H1 (cell line): ENCODE results near the gene HDAC8. TPM values are rescaled to one million over a fixed set of nuclear protein-coding genes. Genes with fewer than 3 reads are reported as not detected.

ENCODE experiments used
- CTCF ChIA-PET: fragments of 300-600 bp; sonication (Branson Sonifier 250); formaldehyde crosslinking; loops from one replicate; lab custom pipeline; 2021; ENCODE audit not compliant: partially characterized antibody; lab: Charles Lee
- POLR2A ChIA-PET: fragments of 300-600 bp; sonication (Branson Sonifier 250); formaldehyde crosslinking; loops from one replicate; lab custom pipeline; 2021; ENCODE audit warnings: inconsistent platforms; ENCODE audit not compliant: partially characterized antibody; lab: Charles Lee
- DNase-seq, 2 experiments: peaks; one replicate each; pipeline versions ENCODE4 v3.0.0 to v3.0.0-alpha.2; 2010 to 2022; ENCODE audit warnings: low spot score in 2 of 2, low read depth in 1 of 2, mixed read lengths in 1 of 2
- FAIRE-seq: peaks from 2 replicates; lab custom pipeline; 2011; peaks lifted over from hg19 to GRCh38; lab: Jason Lieb, UNC
- H2AFZ ChIP-seq: 2 replicates; pipeline ENCODE4 v1.8.1; 2012; ENCODE audit warnings: low read length, inconsistent platforms
- H2AK5ac ChIP-seq: 2 replicates; pipeline ENCODE4 v1.6.1; 2013; ENCODE audit warnings: low read depth, low read length
- H2BK120ac ChIP-seq: replicated peaks from 2 replicates; pipeline ENCODE3; 2013; ENCODE audit warnings: low read depth, low read length, inconsistent platforms
- H2BK12ac ChIP-seq: 2 replicates; pipeline ENCODE4 v1.6.1; 2013; ENCODE audit warnings: low read depth, low read length
- H2BK15ac ChIP-seq: 2 replicates; pipeline ENCODE4 v1.6.1; 2013; ENCODE audit warnings: low read length
- H2BK20ac ChIP-seq: 2 replicates; pipeline ENCODE4 v1.6.1; 2013; ENCODE audit warnings: low read length
- H2BK5ac ChIP-seq: 2 replicates; pipeline ENCODE4 v1.6.1; 2013; ENCODE audit warnings: low read depth, low read length
- H3K14ac ChIP-seq: 2 replicates; pipeline ENCODE4 v1.6.1; 2013; ENCODE audit warnings: inconsistent platforms; ENCODE audit not compliant: insufficient read length
- H3K18ac ChIP-seq: 2 replicates; pipeline ENCODE4 v1.6.1; 2013; ENCODE audit warnings: low read length; ENCODE audit errors: extremely low read depth
- H3K23ac ChIP-seq: 2 replicates; pipeline ENCODE4 v1.6.1; 2013; ENCODE audit warnings: inconsistent platforms; ENCODE audit not compliant: insufficient read length
- H3K23me2 ChIP-seq: 2 replicates; pipeline ENCODE4 v1.6.1; 2013; ENCODE audit warnings: low read depth, low read length
- H3K27ac ChIP-seq: 2 replicates; pipeline ENCODE4 v1.6.1; 2011; ENCODE audit warnings: low read depth, low read length, inconsistent platforms
- H3K27me3 ChIP-seq, 4 experiments: replicated peaks in 1 of 4; 1 replicate in 1 of 4; 2 replicates in 3 of 4; pipeline versions ENCODE4 v1.6.1 to v1.8.1; 2011 to 2013; ENCODE audit warnings: low read length in 3 of 4, mild to moderate bottlenecking in 3 of 4, inconsistent platforms in 2 of 4, mixed read lengths in 2 of 4, moderate library complexity in 1 of 4; ENCODE audit not compliant: control insufficient read depth in 3 of 4, insufficient read depth in 3 of 4; ENCODE audit errors: extremely low read depth in 1 of 4
- H3K36me3 ChIP-seq, 4 experiments: 2 replicates each; pipeline versions ENCODE4 v1.6.1 to v1.8.1; 2011 to 2013; ENCODE audit warnings: mild to moderate bottlenecking in 4 of 4, low read length in 3 of 4, moderate library complexity in 2 of 4, control low read depth in 1 of 4, inconsistent platforms in 1 of 4; ENCODE audit not compliant: insufficient read depth in 4 of 4, control insufficient read depth in 2 of 4
- H3K4ac ChIP-seq: replicated peaks from 2 replicates; pipeline ENCODE3; 2013; ENCODE audit warnings: low read length, low read depth, mixed read lengths, inconsistent platforms; ENCODE audit not compliant: insufficient read length
- H3K4me1 ChIP-seq, 4 experiments: replicated peaks in 1 of 4; 1 replicate in 1 of 4; 2 replicates in 3 of 4; pipeline versions ENCODE4 v1.6.1 to v1.8.1; 2011 to 2013; ENCODE audit warnings: low read length in 3 of 4, inconsistent platforms in 2 of 4, mixed read lengths in 1 of 4; ENCODE audit not compliant: insufficient read depth in 4 of 4, control insufficient read depth in 3 of 4
- H3K4me2 ChIP-seq, 2 experiments: 2 replicates each; pipeline versions ENCODE4 v1.6.1 to v1.8.1; 2011 to 2013; ENCODE audit warnings: low read depth in 2 of 2, low read length in 2 of 2, control low read depth in 1 of 2, inconsistent platforms in 1 of 2, mild to moderate bottlenecking in 1 of 2; ENCODE audit not compliant: insufficient read depth in 1 of 2
- H3K4me3 ChIP-seq, 4 experiments: fragments of 200-600, 300-600 bp in 1 of 4; sonication (generic), shearing (Covaris generic), sonication (Bioruptor Twin) in 1 of 4; 2 replicates each; pipeline versions ENCODE4 v1.5.1 to v1.8.1; 2011 to 2016; ENCODE audit warnings: low read length in 4 of 4, low read depth in 3 of 4, control low read depth in 2 of 4, inconsistent platforms in 2 of 4, mild to moderate bottlenecking in 2 of 4, mixed read lengths in 1 of 4, moderate library complexity in 1 of 4; ENCODE audit not compliant: insufficient read depth in 2 of 4; ENCODE audit errors: extremely low read depth in 1 of 4
- H3K56ac ChIP-seq: replicated peaks from 2 replicates; pipeline ENCODE3; 2013; ENCODE audit warnings: low read depth, mild to moderate bottlenecking, mixed read lengths, low read length, inconsistent platforms; ENCODE audit not compliant: insufficient read length
- H3K79me1 ChIP-seq: 2 replicates; pipeline ENCODE4 v1.6.1; 2013; ENCODE audit warnings: low read depth, low read length, control low read depth
- H3K79me2 ChIP-seq, 2 experiments: 2 replicates each; pipeline versions ENCODE4 v1.6.1 to v1.8.1; 2012 to 2013; ENCODE audit warnings: low read length in 2 of 2, mild to moderate bottlenecking in 2 of 2, inconsistent platforms in 1 of 2; ENCODE audit not compliant: insufficient read depth in 2 of 2, control insufficient read depth in 1 of 2
- H3K9ac ChIP-seq, 4 experiments: replicated peaks in 1 of 4; 1 replicate in 1 of 4; 2 replicates in 3 of 4; pipeline versions ENCODE4 v1.6.1 to v1.8.1; 2011 to 2013; ENCODE audit warnings: low read depth in 3 of 4, low read length in 3 of 4, control low read depth in 2 of 4, mild to moderate bottlenecking in 2 of 4, moderate library complexity in 2 of 4, inconsistent platforms in 1 of 4; ENCODE audit errors: extremely low read depth in 1 of 4
- H3K9me3 ChIP-seq, 2 experiments: 2 replicates each; pipeline versions ENCODE4 v1.6.1 to v1.8.1; 2012 to 2013; ENCODE audit warnings: mild to moderate bottlenecking in 2 of 2, moderate library complexity in 2 of 2, control low read depth in 1 of 2, inconsistent platforms in 1 of 2, low read depth in 1 of 2, low read length in 1 of 2, mixed read lengths in 1 of 2; ENCODE audit not compliant: insufficient read depth in 2 of 2
- H4K20me1 ChIP-seq, 2 experiments: replicated peaks in 1 of 2; 2 replicates each; pipeline versions ENCODE3 to v1.8.1; 2011 to 2013; ENCODE audit warnings: inconsistent platforms in 2 of 2, low read length in 2 of 2, mild to moderate bottlenecking in 1 of 2; ENCODE audit not compliant: insufficient read depth in 2 of 2, control insufficient read depth in 1 of 2
- H4K5ac ChIP-seq: 2 replicates; pipeline ENCODE4 v1.6.1; 2013; ENCODE audit warnings: low read length, low read depth, mixed read lengths, inconsistent platforms; ENCODE audit not compliant: insufficient read length
- H4K8ac ChIP-seq: 2 replicates; pipeline ENCODE4 v1.8.0; 2013; ENCODE audit warnings: mild to moderate bottlenecking, moderate library complexity, low read length, inconsistent platforms; ENCODE audit not compliant: insufficient read depth; ENCODE audit errors: extremely low read depth
- H4K91ac ChIP-seq: replicated peaks from 2 replicates; pipeline ENCODE3; 2013; ENCODE audit warnings: low read length, mixed read lengths, inconsistent platforms; ENCODE audit not compliant: insufficient read length
- BRCA1 ChIP-seq: IDR thresholded peaks from 2 replicates; pipeline ENCODE4 v1.6.1; 2012; ENCODE audit warnings: low read depth, low read length, improper control_type of control experiment
- CBX5 ChIP-seq: fragments of 300-800, 300-1000 bp; sonication (generic); IDR thresholded peaks from 2 replicates; pipeline ENCODE4 v1.7.1; 2016; ENCODE audit warnings: antibody characterized with exemption, low read length, low read depth
- CEBPB ChIP-seq: IDR thresholded peaks from 2 replicates; pipeline ENCODE4 v1.6.1; 2012; ENCODE audit warnings: low read depth, low read length
- CREB1 ChIP-seq: IDR thresholded peaks from 2 replicates; pipeline ENCODE4 v1.6.1; 2012; ENCODE audit warnings: inconsistent platforms
- MAX ChIP-seq: IDR thresholded peaks from 2 replicates; pipeline ENCODE4 v1.6.1; 2012; ENCODE audit warnings: inconsistent platforms
- POU5F1 ChIP-seq: IDR thresholded peaks from 2 replicates; pipeline ENCODE4 v1.6.1; 2011; ENCODE audit warnings: low read depth, mild to moderate bottlenecking, low read length, moderate library complexity
- RFX5 ChIP-seq: IDR thresholded peaks from 2 replicates; pipeline ENCODE4 v1.6.1; 2011; ENCODE audit warnings: low read depth, low read length, improper control_type of control experiment, borderline replicate concordance
- RNF2 ChIP-seq: fragments of 200-900, 300-1000 bp; sonication (generic); IDR thresholded peaks from 2 replicates; pipeline ENCODE4 v1.7.1; 2016; ENCODE audit warnings: borderline replicate concordance, low read depth, mild to moderate bottlenecking, antibody characterized with exemption, low read length; ENCODE audit not compliant: poor library complexity, severe bottlenecking; ENCODE audit errors: missing control alignments
- SIN3A ChIP-seq, 2 experiments: IDR thresholded peaks in 1 of 2; conservative IDR thresholded peaks in 1 of 2; 2 replicates each; pipeline ENCODE4 v1.6.1; 2011 to 2012; ENCODE audit warnings: low read length in 2 of 2, improper control_type of control experiment in 1 of 2, low read depth in 1 of 2, mild to moderate bottlenecking in 1 of 2
- SP4 ChIP-seq: IDR thresholded peaks from 2 replicates; pipeline ENCODE4 v1.6.1; 2012; ENCODE audit warnings: low read length, inconsistent platforms
- SRF ChIP-seq: IDR thresholded peaks from 2 replicates; pipeline ENCODE4 v1.6.1; 2011; ENCODE audit warnings: mild to moderate bottlenecking, low read depth, low read length, moderate library complexity
- TAF1 ChIP-seq: IDR thresholded peaks from 2 replicates; pipeline ENCODE4 v1.6.1; 2011; ENCODE audit warnings: mild to moderate bottlenecking, low read depth, low read length
- USF2 ChIP-seq: IDR thresholded peaks from 2 replicates; pipeline ENCODE4 v1.6.1; 2011; ENCODE audit warnings: low read length, improper control_type of control experiment
- WGBS, 2 experiments: shearing (Covaris generic) in 1 of 2; methylation state at CpG; one replicate each; pipeline versions ENCODE4 v1.1.6 to v1.1.7; 2013 to 2015; ENCODE audit warnings: low lambda C conversion rate in 2 of 2, mixed read lengths in 2 of 2, inconsistent platforms in 1 of 2, low coverage in 1 of 2, missing lambda C conversion rate in 1 of 2; ENCODE audit not compliant: insufficient replicate concordance in 2 of 2, insufficient coverage in 1 of 2, insufficient read length in 1 of 2; ENCODE audit errors: extremely low coverage in 1 of 2, missing lambda C conversion rate in 1 of 2; 5-methylcytosine and 5-hydroxymethylcytosine counted together
- polyA plus RNA-seq, 7 experiments: library from polyadenylated mRNA; depleted of rRNA in 3 of 7; stranded (reverse) in 5 of 7; unstranded in 2 of 7; fragments of >200 nt in 5 of 7; fragments of 200-250 nt in 2 of 7; gene quantifications; 1 replicate in 5 of 7; 2 replicates in 1 of 7; 4 replicates in 1 of 7; pipeline versions ENCODE4 v1.2.1 to v1.2.3, GENCODE V29; 2011 to 2013; ENCODE audit warnings: missing spikeins in 2 of 7, mixed read lengths in 2 of 7
- total RNA-seq: library from RNA; stranded (reverse); fragmentation: NEBNext Ultra II Directional; extraction: Animal tissue kit (Norgen Biotek cat#: 25700); gene quantifications from 2 replicates; pipeline ENCODE4 v1.2.1, GENCODE V29; 2021

HDAC8 gene
- total and polyA plus RNA-seq, 2 of the 8 experiments (the other 6 are each of a cell fraction or from before 2014, with no cell fraction given): 9.7 to 20.3 TPM

GRCh38 chrX:72492499-72492898, 80.1 kb downstream of the HDAC8 start:
- H4K8ac ChIP-seq: no peak overlapping the region
- no peak overlapping the region for H3K4me3 ChIP-seq
- no peak overlapping the region for H2AFZ ChIP-seq
- H3K14ac ChIP-seq: no peak overlapping the region
- H4K5ac ChIP-seq: no peak overlapping the region
- WGBS, 2 experiments: 95% methylated on average over 1 of the region's 1 CpG; no CpG with 5 or more reads in 1 of the 2 experiments
- no peak overlapping the region for H2BK15ac ChIP-seq
- no peak overlapping the region for H2AK5ac ChIP-seq
- no peaks in the 10 kb centered on the region for H3K9me3 ChIP-seq
- no peak overlapping the region for H3K4me2 ChIP-seq
- no peak overlapping the region for H2BK12ac ChIP-seq
- CTCF ChIA-PET: no interaction called here
- POLR2A ChIA-PET: no interaction called here
- H3K23me2 ChIP-seq: no peaks in the 10 kb centered on the region
- H2BK120ac ChIP-seq: no peak overlapping the region
- H3K56ac ChIP-seq: no peak overlapping the region
- H3K9ac ChIP-seq: no peak overlapping the region
- H3K4ac ChIP-seq: no peak overlapping the region
- no peaks in the 10 kb centered on the region for H3K36me3 ChIP-seq
- DNase-seq: no peak
- no peak overlapping the region for H2BK5ac ChIP-seq
- no peak overlapping the region for H3K23ac ChIP-seq
- H2BK20ac ChIP-seq: no peak overlapping the region
- no peak overlapping the region for H3K18ac ChIP-seq
- no peaks in the 10 kb centered on the region for H3K4me1 ChIP-seq
- H3K79me1 ChIP-seq: no peaks in the 10 kb centered on the region
- no peak overlapping the region for H4K91ac ChIP-seq
- H4K20me1 ChIP-seq: no peaks in the 10 kb centered on the region
- H3K27me3 ChIP-seq: no peaks in the 10 kb centered on the region
- H3K27ac ChIP-seq: no peak overlapping the region
- H3K79me2 ChIP-seq: no peaks in the 10 kb centered on the region
- FAIRE-seq: no peak
- TF ChIP-seq CREB1 (no peak), RNF2 (no peak), CBX5 (no peak), RFX5 (no peak), POU5F1 (no peak), SRF (no peak), TAF1 (no peak), SP4 (no peak), CEBPB (no peak), BRCA1 (no peak), SIN3A (conservative IDR thresholded peaks at IDR 0.05 in 1 of 2, IDR thresholded peaks at IDR 0.05 in 1 of 2; ENCODE audit: low read depth in 1 of 2, low read length in 2 of 2) (no peak), USF2 (no peak), MAX (no peak)
